CD14-positive monocyte (primary cell): ENCODE data around the gene ALG3. TPM values are rescaled to one million over a fixed set of nuclear protein-coding genes. Genes with fewer than 3 reads are reported as not detected.
A peak's percentile ranks its signal among the peaks of the same experiment; 100 is the strongest.

Experiments used
- DNase-seq, 3 donors: peaks; one replicate each; pipeline ENCODE4 v3.0.0-alpha.2; 2011 to 2022
- H2AFZ ChIP-seq: 2 replicates; pipeline ENCODE4 v1.6.0; 2012; ENCODE audit warnings: mild to moderate bottlenecking, low read depth, low read length, inconsistent platforms; ENCODE audit not compliant: insufficient read depth, poor library complexity, severe bottlenecking
- H3K27ac ChIP-seq, 2 donors: 1 replicate in 1 of 2; 2 replicates in 1 of 2; pipeline ENCODE4 v1.5.1; 2012 to 2013; ENCODE audit warnings: low read length in 2 of 2, control low read depth in 1 of 2, inconsistent platforms in 1 of 2, low read depth in 1 of 2, mild to moderate bottlenecking in 1 of 2
- H3K27me3 ChIP-seq, 2 donors: one replicate each; pipeline versions ENCODE4 v1.6.0 to v1.6.1; 2011 to 2013; ENCODE audit warnings: low read length in 2 of 2; ENCODE audit not compliant: control insufficient read depth in 2 of 2, insufficient read depth in 2 of 2
- H3K36me3 ChIP-seq, 2 donors: replicated peaks in 1 of 2; 1 replicate in 1 of 2; 2 replicates in 1 of 2; pipeline versions ENCODE4 v1.5.1 to v1.6.1; 2012 to 2013; ENCODE audit warnings: low read length in 2 of 2, control low read depth in 1 of 2, inconsistent platforms in 1 of 2, mild to moderate bottlenecking in 1 of 2; ENCODE audit not compliant: insufficient read depth in 2 of 2, control insufficient read depth in 1 of 2
- H3K4me1 ChIP-seq, 2 donors: 1 replicate in 1 of 2; 2 replicates in 1 of 2; pipeline versions ENCODE4 v1.5.1 to v1.6.1; 2012 to 2013; ENCODE audit warnings: low read length in 2 of 2, control low read depth in 1 of 2, inconsistent platforms in 1 of 2, mild to moderate bottlenecking in 1 of 2, moderate library complexity in 1 of 2; ENCODE audit not compliant: insufficient read depth in 2 of 2, control insufficient read depth in 1 of 2
- H3K4me2 ChIP-seq: replicated peaks from 2 replicates; pipeline ENCODE3; 2012; ENCODE audit warnings: low read length, moderate library complexity, mild to moderate bottlenecking; ENCODE audit not compliant: poor library complexity, severe bottlenecking; ENCODE audit errors: extremely low read depth
- H3K4me3 ChIP-seq, 3 experiments: fragments of 200-600 bp in 1 of 3; sonication (generic) in 1 of 3; replicated peaks in 1 of 3; 1 replicate in 2 of 3; 2 replicates in 1 of 3; pipeline ENCODE4 v1.5.1; 2011 to 2013; ENCODE audit warnings: low read length in 3 of 3, mild to moderate bottlenecking in 3 of 3, control low read depth in 2 of 3, low read depth in 2 of 3, inconsistent platforms in 1 of 3, moderate library complexity in 1 of 3
- H3K79me2 ChIP-seq: 2 replicates; pipeline ENCODE4 v1.6.0; 2012; ENCODE audit warnings: mild to moderate bottlenecking, control low read depth, inconsistent platforms, low read length, moderate library complexity; ENCODE audit not compliant: insufficient read depth
- H3K9ac ChIP-seq: 2 replicates; pipeline ENCODE4 v1.6.0; 2017; ENCODE audit warnings: low read length, mild to moderate bottlenecking; ENCODE audit not compliant: insufficient read depth, poor library complexity, severe bottlenecking
- H3K9me3 ChIP-seq, 2 donors: replicated peaks in 1 of 2; 1 replicate in 1 of 2; 2 replicates in 1 of 2; pipeline versions ENCODE4 v1.5.1 to v1.6.1; 2012 to 2013; ENCODE audit warnings: low read length in 2 of 2, control low read depth in 1 of 2; ENCODE audit not compliant: control insufficient read depth in 1 of 2, insufficient read depth in 1 of 2
- H4K20me1 ChIP-seq: 2 replicates; pipeline ENCODE4 v1.6.0; 2012; ENCODE audit warnings: mild to moderate bottlenecking, low read length, control low read depth, moderate library complexity; ENCODE audit not compliant: insufficient read depth
- H3K27ac Mint-ChIP-seq, 7 donors: one replicate each; pipeline ENCODE4 v1.8.0; 2020; ENCODE audit warnings: mild to moderate bottlenecking in 7 of 7, mixed read lengths in 7 of 7, moderate library complexity in 6 of 7, inconsistent platforms in 2 of 7
- H3K27me3 Mint-ChIP-seq, 3 donors: one replicate each; pipeline ENCODE4 v1.8.0; 2021 to 2022; ENCODE audit warnings: low read depth in 3 of 3, mild to moderate bottlenecking in 3 of 3, mixed read lengths in 3 of 3, moderate library complexity in 3 of 3, inconsistent platforms in 1 of 3
- H3K36me3 Mint-ChIP-seq, 2 donors: one replicate each; pipeline ENCODE4 v1.8.0; 2020; ENCODE audit warnings: mixed read lengths in 2 of 2, inconsistent platforms in 1 of 2, mild to moderate bottlenecking in 1 of 2
- H3K4me1 Mint-ChIP-seq: one replicate; pipeline ENCODE4 v1.8.0; 2020; ENCODE audit warnings: mild to moderate bottlenecking, mixed read lengths
- H3K4me3 Mint-ChIP-seq, 2 donors: one replicate each; pipeline ENCODE4 v1.8.0; 2020; ENCODE audit warnings: mild to moderate bottlenecking in 2 of 2, mixed read lengths in 2 of 2, moderate library complexity in 1 of 2
- H3K9me3 Mint-ChIP-seq, 7 donors: one replicate each; pipeline ENCODE4 v1.8.0; 2020 to 2022; ENCODE audit warnings: mixed read lengths in 7 of 7, mild to moderate bottlenecking in 6 of 7, moderate library complexity in 6 of 7, inconsistent platforms in 2 of 7
- WGBS: methylation state at CpG from one replicate; pipeline ENCODE4 v1.1.5; 2013; ENCODE audit warnings: missing lambda C conversion rate; ENCODE audit not compliant: insufficient coverage; 5-methylcytosine and 5-hydroxymethylcytosine counted together
- intact Hi-C, 2 donors: fragments of 100-400 bp; cut with micrococcal nuclease; formaldehyde crosslinking; loops; one replicate each; pipeline versions ENCODE4 v1.15.0 to v1.15.1; 2023
- polyA plus RNA-seq, 3 donors: library from polyadenylated mRNA; depleted of rRNA in 1 of 3; unstranded in 2 of 3; stranded (reverse) in 1 of 3; fragments of 300-500 nt in 2 of 3; fragments of >200 nt in 1 of 3; fragmentation: Illumina TruSeq in 2 of 3; gene quantifications; 1 replicate in 2 of 3; 2 replicates in 1 of 3; pipeline ENCODE4 v1.2.3, GENCODE V29; 2012 to 2021
- TF ChIP-seq, protein P1 (sequence below): fragments of 200-600 bp; IDR thresholded peaks from one replicate; pipeline ENCODE4 v1.8.0; 2022; ENCODE audit warnings: antibody characterized with exemption, mild to moderate bottlenecking

The ALG3 gene
- polyA plus RNA-seq, 3 donors: 29.0 to 60.8 (median 56.4) TPM

DNA sequence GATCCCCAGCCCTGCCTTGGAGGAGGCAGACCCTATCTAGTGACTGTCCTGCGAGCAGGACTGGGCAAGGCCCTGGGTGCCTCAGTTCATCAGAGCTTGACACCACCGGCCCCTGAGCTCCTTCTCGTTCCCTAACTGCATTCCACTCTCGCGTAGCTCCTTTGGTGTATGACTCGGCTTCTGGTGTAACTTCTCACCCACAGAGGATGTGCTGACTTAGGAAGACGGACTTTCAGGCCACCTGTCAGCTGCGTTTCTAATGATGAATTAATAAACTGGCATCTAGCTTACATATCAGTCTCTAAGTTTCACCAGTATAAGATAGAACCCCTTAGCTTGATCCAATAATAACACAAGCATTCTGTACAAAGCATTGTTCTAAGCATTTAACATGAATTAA, 45.2 kb downstream of the ALG3 start:
- DNase-seq: no peak
- TF ChIP-seq, protein P1, sequence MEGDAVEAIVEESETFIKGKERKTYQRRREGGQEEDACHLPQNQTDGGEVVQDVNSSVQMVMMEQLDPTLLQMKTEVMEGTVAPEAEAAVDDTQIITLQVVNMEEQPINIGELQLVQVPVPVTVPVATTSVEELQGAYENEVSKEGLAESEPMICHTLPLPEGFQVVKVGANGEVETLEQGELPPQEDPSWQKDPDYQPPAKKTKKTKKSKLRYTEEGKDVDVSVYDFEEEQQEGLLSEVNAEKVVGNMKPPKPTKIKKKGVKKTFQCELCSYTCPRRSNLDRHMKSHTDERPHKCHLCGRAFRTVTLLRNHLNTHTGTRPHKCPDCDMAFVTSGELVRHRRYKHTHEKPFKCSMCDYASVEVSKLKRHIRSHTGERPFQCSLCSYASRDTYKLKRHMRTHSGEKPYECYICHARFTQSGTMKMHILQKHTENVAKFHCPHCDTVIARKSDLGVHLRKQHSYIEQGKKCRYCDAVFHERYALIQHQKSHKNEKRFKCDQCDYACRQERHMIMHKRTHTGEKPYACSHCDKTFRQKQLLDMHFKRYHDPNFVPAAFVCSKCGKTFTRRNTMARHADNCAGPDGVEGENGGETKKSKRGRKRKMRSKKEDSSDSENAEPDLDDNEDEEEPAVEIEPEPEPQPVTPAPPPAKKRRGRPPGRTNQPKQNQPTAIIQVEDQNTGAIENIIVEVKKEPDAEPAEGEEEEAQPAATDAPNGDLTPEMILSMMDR: no peak
- Histone ChIP-seq H2AFZ (no peak overlapping the region), H3K4me3 (no peak overlapping the region), H3K27ac (no peak overlapping the region), H3K9ac (no peak overlapping the region), H3K27me3 (no peaks in the 10 kb centered on the region), H4K20me1 (no peaks in the 10 kb centered on the region), H3K4me2 (no peak overlapping the region), H3K79me2 (no peaks in the 10 kb centered on the region), H3K9me3 (no peaks in the 10 kb centered on the region), H3K36me3 (no peaks in the 10 kb centered on the region), H3K4me1 (no peaks in the 10 kb centered on the region)
- Mint-ChIP-seq H3K36me3 (no peaks in the 10 kb centered on the region), H3K27me3 (peaks cover 9 to 22% (median 11%) of the 10 kb centered on the region in 3 donors), H3K9me3 (peaks cover 0 to 3% (median 0%) of the 10 kb centered on the region in 7 donors), H3K27ac (no peak overlapping the region), H3K4me3 (no peak overlapping the region), H3K4me1 (no peaks in the 10 kb centered on the region)
- WGBS: 95% methylated on average over 7 of the region's 8 CpGs
- intact Hi-C loops: no loop called here

DNA sequence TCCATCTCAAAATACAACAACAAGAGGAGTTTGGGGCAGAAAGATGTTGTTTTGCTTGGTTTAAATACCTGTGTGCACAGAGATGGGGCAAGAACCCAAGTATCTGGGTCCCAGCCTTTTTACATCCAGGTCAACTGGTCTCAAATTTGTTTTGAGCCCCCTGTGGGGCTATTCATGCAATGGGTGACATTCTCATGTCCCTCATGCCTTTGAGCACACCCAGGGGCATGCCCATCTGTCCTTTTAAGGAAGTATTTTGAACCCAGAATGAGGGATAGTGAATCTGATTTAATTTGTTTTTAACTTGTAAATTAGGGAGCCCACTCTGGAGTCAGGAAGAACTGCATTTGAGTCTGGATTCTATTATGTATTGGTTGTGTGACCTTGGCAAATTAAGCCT, 47.9 kb downstream of the ALG3 start:
- no peak overlapping the region for H3K4me3 ChIP-seq
- Mint-ChIP-seq H3K27me3 (peaks cover 1 to 8% (median 8%) of the 10 kb centered on the region in 3 donors), H3K9me3 (peaks cover 0 to under 1% (median 0%) of the 10 kb centered on the region in 7 donors), H3K4me3 (no peak overlapping the region), H3K36me3 (peaks cover 5 to 8% of the 10 kb centered on the region in 2 donors), H3K27ac (peak overlapping the region in 1 of 7 donors; percentile 57), H3K4me1 (no peaks in the 10 kb centered on the region)
- H3K9me3 ChIP-seq: no peaks in the 10 kb centered on the region
- H3K36me3 ChIP-seq: peaks cover 0 to 7% of the 10 kb centered on the region in 2 donors
- no peak for DNase-seq
- no peaks in the 10 kb centered on the region for H3K4me1 ChIP-seq
- intact Hi-C loops: no loop called here
- no peak overlapping the region for H3K4me2 ChIP-seq
- TF ChIP-seq, protein P1: no peak
- no peaks in the 10 kb centered on the region for H3K79me2 ChIP-seq
- no peak overlapping the region for H2AFZ ChIP-seq
- no peak overlapping the region for H3K9ac ChIP-seq
- no peaks in the 10 kb centered on the region for H3K27me3 ChIP-seq
- H3K27ac ChIP-seq: no peak overlapping the region
- H4K20me1 ChIP-seq: no peaks in the 10 kb centered on the region
